PC-9 (cell line): Measurements from ENCODE around the gene MCTP2.

Source experiments
- CTCF ChIP-seq: fragments of 200-600 bp; sonication (generic); conservative IDR thresholded peaks from 2 replicates; pipeline ENCODE4 v1.6.1; 2017; ENCODE audit warnings: mixed run types, antibody characterized with exemption, mild to moderate bottlenecking, moderate library complexity
- EZH2 ChIP-seq: fragments of 200-600 bp; sonication (generic); IDR thresholded peaks from 2 replicates; pipeline ENCODE4 v1.8.0; 2017; ENCODE audit warnings: antibody characterized with exemption, low read depth

DNA sequence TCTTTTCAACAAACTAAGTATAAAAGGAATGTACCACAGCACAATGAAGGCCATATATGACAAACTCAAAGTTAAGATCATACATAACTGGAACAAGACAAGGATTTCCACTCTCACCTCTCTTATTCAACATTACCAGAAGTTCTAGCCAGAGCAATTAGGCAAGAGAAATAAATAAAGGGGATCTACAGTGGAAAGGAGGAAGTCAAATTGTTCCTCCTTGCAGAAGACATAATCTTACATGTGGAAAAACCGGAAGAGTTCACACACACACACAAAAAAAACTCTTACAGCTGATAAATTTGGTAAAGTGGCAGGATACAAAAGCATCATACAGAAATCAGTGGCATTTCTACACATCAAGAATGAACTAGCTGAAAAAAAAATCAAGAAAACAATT lies 277.9 kb downstream of the MCTP2 start:
- TF ChIP-seq CTCF (no peak), EZH2 (no peak)
